HG03159 (cell line): ENCODE results near the gene LPP.

Source experiments
- ATAC-seq: cut with Tn5 transposase; IDR thresholded peaks from one replicate; pipeline ENCODE4 v1.9.1; 2021; ENCODE audit warnings: mild to moderate bottlenecking, moderate library complexity; ENCODE audit not compliant: unreplicated experiment

The LPP gene

GRCh38 chr3:188658606-188659005 is 504.6 kb downstream of the LPP start:
- no peak for ATAC-seq

GRCh38 chr3:188659449-188660090 is 505.6 kb downstream of the LPP start:
- ATAC-seq: no peak

DNA sequence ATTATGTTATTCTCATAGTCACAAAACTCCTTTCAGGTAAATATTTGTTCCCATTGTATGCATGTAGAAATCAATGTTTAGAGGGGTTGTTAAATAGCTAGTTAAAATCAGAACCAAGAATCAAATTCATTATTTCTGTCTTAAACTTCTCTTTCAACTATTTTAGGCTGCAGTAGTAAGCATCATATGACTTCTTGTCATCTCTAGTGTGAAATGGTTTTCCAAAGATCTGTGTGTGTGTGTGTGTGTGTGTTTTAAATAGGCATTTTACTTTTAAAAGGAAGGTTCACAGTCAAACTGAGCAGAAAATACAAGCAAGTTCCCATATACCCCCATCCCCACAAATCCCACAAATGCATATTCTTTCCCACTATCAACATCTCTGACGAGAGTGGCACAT is 506.5 kb downstream of the LPP start:
- no peak for ATAC-seq

- ATAC-seq: no peak
These were observed 507.8 kb downstream of the LPP start for GRCh38 chr3:188661806-188662205.

DNA sequence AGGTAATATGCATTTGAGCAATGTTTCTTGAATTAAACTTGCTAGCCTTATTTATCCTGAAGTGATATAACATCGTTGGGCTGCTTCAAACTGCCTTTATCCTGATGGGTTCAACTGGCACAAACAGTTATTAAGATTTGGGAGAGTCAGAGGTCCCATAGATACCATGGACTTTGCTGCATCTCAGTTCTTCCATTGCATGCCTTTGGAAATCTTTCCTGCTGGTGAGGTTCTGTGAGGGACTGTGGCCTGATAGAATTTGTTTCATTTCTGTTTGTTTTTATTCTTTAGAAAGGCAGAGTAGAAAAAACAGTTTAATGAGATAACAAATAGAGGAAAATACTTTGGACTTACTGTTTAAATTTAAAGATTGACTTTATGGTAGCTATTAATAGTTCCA is 508.3 kb downstream of the LPP start:
- ATAC-seq: no peak

DNA sequence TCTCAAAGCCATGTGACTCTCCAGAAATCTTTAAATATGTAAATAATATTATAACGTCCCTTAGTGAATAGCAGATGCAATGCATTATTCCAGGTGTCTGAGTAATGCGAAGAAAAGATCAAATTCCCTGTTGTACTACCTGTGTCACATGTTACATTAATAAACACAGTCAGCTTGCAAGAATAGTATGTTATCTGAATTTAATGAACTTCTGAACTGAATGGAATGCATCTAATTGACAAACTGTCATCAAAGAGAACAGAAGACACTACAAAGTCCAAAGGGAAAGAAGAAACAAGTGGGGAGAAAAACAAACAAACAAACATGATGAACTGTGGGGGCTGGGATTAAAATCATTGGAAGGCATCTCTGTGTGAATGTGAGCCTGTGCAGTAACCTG is 508.8 kb downstream of the LPP start:
- ATAC-seq: no peak

GRCh38 chr3:188663839-188664238 is 509.9 kb downstream of the LPP start:
- ATAC-seq: no peak

DNA sequence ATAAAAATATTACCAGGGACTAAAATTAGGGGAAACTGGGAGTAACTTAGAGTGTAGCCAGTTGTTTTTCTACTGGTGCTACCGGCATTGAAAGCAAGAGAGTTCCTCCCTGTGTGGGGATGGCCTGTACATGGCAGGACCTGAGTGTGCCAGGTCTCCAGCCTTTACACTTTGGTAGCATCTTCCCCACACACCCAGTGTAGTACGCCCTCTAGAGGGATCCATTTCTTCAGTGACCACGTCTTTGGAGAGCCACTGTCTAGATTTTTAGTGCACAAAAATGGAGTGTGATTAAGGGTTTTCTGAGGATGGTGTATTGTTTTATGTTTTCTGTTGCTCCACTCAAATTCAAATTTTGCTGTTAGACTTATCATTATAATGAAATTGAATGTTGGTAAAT is 510.8 kb downstream of the LPP start:
- ATAC-seq: no peak

DNA sequence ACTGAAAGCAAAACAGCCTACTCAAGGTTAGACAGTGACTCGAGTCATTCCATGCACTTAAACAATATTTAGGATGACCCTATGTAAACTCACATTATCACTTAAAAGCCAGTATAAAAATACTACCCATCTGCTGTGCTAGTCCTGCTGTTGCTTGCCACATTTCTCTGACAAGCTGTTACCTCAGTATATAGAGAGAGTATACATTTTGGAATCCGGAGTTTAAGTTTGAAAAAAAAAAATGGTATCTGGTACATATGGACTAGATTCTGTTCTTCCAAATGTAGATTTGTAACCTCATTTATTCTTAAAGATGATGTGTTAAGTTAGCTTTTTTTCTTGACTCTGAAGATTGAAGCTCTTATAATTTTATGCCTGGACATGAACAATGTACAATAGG is 514.0 kb downstream of the LPP start:
- ATAC-seq: no peak

DNA sequence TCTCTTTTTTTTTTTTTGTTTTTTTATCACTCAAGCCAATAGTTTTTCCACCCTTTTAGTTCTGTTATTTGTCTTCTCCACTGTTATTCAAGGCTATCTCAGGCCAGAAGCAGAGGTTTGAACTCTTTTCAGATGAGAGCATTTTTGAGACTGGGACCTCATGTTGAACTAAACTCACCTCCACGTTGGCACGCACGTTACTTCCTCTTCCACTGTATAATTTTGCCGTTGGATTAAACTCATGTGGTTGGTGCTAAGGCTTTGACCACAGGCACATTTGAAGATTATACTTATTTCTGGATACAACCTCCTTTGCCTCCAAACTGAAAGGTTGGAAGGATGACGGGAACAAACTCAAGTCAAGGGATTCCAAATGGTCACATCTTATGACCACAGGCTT is 516.5 kb downstream of the LPP start:
- ATAC-seq: no peak

GRCh38 chr3:188671971-188672370 is 518.0 kb downstream of the LPP start:
- ATAC-seq: no peak

DNA sequence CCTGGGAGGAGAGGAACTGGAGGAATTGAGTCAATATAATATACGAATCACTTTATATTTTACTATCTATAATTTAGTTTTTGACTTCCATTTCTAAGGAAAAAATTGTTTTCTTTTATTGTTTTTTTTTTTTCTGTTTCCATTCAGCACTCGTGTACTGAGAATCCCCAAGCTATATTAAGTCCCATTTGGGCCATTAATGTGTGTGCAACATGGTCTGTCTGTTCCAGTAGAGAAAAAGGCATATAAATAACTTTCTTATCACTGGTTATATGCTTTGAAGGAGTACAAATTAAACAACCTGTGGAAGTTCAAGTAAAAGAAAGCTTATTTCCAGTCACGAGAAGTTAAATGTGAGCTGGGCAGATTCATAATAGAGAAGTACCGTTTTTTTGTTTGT is 518.9 kb downstream of the LPP start:
- ATAC-seq: no peak

- ATAC-seq: no peak
These were observed 519.8 kb downstream of the LPP start for GRCh38 chr3:188673646-188674186.

GRCh38 chr3:188674595-188674994 is 520.6 kb downstream of the LPP start:
- no peak for ATAC-seq

DNA sequence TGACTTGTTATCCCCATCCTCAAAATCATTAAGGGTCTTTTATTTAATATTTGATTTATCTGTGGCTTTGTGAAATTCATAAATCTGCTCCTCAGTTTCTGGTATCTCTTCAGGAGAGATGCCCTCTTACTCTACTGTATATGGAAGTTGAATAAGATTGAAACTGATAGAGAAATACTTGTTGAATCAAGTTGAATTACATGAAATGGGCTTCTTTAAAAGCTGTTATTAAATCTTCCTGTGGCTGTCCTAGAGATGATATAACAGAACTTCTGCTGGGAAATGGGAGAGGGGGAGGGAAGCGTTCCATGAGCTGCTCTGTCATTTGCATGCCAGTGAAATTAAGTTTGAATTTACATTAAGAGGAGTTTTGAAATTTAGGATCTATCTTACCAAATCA is 523.4 kb downstream of the LPP start:
- no peak for ATAC-seq

DNA sequence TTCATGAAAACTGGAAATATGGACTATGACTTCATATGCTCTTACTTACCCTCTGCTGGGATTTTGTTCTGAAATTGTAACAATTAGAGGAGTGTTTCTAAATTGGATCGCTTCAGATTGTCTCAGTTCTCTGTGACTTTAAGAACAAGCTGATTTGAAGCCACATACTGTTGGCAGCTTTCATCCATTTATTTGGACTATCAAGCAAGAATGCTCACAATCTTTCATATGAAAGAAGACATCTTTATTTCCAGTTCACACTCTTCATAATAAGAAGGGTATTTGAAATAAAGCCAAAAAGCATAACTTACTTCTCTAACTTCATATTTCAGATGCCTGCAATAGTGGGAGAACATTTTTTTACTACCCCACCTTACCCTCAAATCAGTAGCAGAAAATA is 526.2 kb downstream of the LPP start:
- ATAC-seq: no peak

GRCh38 chr3:188680605-188681004 is 526.6 kb downstream of the LPP start:
- ATAC-seq: no peak

GRCh38 chr3:188682316-188682715 is 528.4 kb downstream of the LPP start:
- ATAC-seq: no peak

DNA sequence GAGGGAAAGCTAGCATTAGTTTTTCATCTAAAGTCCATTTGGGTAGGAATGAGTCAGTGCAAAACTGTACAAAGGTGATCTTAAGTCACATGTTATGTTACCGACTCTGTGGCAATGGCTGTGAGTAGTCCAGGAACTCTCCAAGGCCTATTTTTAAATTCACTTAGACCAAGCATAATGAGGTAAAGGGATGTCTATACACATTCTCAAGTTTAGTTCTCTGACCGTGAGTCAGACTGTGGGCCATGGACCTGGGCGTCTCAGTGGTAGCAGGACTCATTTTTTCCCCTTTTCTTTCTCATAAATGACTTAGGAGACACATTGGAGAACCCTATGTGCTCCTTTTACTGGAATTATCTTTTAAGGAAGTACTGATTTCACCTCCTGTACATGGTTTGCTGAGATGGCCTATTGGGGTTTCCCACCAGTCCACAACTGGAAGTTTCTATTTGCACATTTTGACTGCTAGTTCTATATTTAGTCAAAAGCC is 529.1 kb downstream of the LPP start:
- no peak for ATAC-seq

GRCh38 chr3:188684276-188684675 is 530.3 kb downstream of the LPP start:
- no peak for ATAC-seq

- ATAC-seq: no peak
These were observed 531.8 kb downstream of the LPP start for GRCh38 chr3:188685789-188686188.

DNA sequence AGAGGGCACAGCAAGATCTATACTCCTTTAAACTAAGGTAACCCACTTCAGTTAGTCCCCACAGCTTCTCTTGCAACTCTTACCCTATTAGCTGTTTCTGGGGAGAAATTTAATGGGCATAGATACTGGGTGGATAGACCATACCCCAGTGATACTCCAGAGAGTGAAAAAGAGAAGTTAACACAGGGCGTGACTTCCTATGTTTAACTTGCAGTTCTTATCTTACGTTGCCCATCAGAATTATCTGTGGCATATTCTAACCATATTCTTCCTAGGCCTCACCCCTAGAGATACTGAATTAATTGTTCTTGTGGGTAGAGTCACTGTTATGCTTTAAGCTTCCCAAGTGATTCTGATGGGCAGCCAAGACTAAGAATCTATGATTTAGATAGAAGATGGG is 532.4 kb downstream of the LPP start:
- no peak for ATAC-seq

- ATAC-seq: no peak
These were observed 533.4 kb downstream of the LPP start for GRCh38 chr3:188687389-188687788.
